Measurements from ENCODE around the gene AFF1. TPM values are rescaled to one million over a fixed set of nuclear protein-coding genes. Genes with fewer than 3 reads are reported as not detected.

AFF1 gene
- total RNA-seq, 4 donors from 2014 or later = 90.1 to 132 (median 101) TPM

DNA sequence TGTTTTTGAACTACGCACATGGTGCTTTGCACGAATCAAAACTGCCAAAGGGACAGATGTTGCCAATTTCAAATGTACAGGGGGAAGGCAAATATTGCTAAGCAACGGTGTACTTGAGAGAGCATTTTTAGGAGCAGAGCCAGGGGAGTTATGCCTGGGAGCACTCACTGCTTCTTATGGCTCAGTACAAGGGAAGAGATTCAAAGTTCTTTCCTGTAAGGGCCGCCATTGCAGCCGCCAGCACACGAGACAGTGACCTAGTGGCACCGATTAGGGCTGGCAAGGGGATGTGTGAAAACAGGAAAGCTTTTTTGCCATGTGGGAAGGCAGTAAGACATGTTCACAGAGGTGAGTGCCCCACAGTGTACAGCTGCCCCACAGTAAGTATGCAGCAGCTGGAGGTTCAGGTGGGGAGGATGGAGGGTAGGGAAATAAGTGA, 133.8 kb downstream of the AFF1 start:
- TF ChIP-seq, protein P1, sequence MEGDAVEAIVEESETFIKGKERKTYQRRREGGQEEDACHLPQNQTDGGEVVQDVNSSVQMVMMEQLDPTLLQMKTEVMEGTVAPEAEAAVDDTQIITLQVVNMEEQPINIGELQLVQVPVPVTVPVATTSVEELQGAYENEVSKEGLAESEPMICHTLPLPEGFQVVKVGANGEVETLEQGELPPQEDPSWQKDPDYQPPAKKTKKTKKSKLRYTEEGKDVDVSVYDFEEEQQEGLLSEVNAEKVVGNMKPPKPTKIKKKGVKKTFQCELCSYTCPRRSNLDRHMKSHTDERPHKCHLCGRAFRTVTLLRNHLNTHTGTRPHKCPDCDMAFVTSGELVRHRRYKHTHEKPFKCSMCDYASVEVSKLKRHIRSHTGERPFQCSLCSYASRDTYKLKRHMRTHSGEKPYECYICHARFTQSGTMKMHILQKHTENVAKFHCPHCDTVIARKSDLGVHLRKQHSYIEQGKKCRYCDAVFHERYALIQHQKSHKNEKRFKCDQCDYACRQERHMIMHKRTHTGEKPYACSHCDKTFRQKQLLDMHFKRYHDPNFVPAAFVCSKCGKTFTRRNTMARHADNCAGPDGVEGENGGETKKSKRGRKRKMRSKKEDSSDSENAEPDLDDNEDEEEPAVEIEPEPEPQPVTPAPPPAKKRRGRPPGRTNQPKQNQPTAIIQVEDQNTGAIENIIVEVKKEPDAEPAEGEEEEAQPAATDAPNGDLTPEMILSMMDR (IDR thresholded peaks at IDR 0.05; ENCODE audit: low read depth) = no peak

DNA sequence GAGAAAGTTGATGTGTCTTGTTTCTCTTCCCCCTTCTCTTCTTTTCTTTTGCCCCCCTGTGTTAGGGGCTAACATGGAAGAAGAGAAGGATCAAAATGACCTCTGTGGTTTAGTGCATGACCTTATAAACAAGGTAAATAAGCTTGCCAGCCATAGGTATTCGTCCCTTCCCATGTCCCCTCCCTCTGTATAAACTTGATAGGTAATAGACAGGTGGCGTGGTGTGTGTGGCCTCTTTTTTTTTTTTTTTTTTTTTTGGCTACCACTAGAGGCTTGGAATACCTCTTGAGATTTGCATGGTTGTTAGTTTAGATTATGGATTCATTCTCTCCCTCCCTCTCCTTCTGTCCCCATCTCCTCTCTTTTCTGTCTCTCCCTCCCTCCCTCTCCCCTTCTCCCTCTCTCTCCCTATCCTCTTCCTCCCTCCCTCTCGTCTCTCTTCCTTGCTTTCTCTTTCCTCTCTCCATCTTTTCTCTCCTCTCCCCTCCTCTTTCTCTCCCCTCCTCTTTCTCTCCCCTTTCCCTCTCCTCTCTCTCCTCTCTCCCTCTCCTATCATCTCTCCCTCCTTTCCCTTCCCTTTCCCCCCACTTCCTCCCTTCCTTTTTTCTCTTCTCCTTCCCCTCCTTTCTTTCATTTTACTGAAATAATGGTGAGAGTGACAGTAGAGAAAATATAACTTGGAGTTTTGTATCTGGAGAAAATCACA, 134.4 kb downstream of the AFF1 start:
- TF ChIP-seq, protein P1 (IDR thresholded peaks at IDR 0.05; ENCODE audit: low read depth) = no peak

DNA sequence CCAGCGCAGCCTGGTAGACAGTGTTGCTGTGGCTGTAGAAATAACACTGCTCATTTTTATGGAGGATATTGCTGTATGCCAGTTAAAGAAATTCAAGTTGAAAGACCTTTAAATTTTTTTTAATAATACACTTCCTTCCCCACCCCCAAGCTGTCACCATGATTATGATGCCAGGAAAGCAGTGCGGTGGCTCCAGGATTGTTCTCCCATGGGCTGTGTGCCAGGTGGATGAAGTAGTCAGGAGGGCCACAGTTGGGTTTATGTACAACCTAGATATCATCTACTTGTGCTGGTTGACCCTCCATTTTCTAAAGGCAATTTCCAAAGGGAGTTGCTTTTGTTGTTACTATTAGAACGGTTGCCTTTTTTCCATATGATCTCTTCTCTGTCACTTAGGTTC, 136.6 kb downstream of the AFF1 start:
- TF ChIP-seq, protein P1 (IDR thresholded peaks at IDR 0.05; ENCODE audit: low read depth) = no peak

DNA sequence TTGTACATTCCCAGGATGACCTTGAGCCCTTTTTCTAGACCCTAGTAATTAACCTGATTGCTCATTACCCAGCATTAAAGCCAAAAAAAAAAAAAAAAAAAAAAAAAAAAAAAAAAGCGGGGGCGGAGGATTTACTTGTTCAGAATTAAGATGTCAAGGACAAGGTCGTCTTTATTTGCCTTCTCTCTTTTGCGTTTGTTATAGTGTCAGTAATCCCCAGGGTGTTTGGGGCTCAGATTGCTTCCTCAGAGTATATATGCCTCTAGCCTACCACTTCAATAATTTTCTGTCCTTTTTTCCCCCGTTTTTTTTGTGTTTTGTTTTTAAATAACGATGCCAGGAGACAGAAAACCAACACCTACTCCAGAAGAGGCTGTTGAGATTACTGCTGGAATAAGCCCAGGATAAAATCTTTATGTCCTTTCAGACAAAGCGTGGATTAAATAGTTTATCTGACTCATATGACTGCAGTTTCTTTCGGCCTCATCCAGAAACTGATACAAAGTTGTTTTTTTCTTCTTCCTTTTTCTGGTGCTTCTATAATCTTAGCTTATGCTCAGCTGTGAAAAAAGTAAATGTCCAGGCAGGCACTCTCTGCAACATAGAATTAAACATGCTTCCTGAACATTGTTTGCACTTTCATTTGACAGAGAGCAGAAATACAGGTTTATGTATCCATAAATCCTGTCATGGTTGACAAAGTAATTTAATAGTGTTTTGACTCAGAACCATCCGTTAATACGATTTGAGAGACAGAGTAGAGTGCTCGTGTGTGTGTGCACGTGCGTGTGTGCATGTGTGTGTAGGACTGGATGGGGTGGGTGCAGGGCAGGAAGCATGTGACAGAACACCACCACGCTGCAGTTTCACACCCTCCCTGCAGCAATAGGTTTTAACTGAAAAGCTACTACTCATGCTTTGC, 138.6 kb downstream of the AFF1 start:
- TF ChIP-seq, protein P1 (IDR thresholded peaks at IDR 0.05; ENCODE audit: low read depth) = no peak

DNA sequence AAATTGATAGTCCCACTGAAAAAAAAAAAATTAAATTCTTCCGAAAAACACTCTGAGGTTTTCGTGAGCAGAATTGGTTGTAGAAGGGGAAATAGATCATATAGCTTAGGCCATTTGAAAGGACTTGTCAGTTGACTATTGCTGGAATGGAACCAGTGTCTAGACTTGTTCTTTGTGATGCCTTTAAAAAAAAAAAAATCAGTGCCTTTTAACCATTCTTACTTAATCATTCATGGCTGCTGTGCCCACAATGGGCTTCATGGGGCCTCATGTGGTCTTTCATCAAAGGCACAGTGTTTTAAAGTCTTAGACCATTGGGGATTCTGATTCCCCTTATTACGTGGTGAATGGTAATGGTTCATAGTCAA, 139.3 kb downstream of the AFF1 start:
- TF ChIP-seq, protein P1 (IDR thresholded peaks at IDR 0.05; ENCODE audit: low read depth) = no peak

DNA sequence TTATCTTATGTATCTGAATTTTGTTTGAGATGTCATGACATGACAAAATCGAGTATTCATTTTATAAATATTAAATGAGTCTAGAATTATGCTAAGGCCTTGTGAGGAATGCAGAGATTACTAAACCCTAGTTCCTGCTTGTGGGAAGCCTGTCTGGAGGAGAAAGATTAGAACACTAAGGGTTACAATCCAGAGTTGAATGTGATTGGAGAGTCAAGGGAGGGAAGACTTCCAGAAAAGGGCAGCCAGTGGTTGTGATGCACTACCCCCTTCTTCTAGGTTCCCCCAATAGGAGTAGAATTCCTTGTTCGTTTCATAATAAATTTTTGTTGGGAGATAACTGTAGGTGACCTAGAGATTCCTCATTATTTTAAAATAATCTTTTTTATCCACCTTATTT, 141.1 kb downstream of the AFF1 start:
- TF ChIP-seq, protein P1 (IDR thresholded peaks at IDR 0.05; ENCODE audit: low read depth) = no peak

DNA sequence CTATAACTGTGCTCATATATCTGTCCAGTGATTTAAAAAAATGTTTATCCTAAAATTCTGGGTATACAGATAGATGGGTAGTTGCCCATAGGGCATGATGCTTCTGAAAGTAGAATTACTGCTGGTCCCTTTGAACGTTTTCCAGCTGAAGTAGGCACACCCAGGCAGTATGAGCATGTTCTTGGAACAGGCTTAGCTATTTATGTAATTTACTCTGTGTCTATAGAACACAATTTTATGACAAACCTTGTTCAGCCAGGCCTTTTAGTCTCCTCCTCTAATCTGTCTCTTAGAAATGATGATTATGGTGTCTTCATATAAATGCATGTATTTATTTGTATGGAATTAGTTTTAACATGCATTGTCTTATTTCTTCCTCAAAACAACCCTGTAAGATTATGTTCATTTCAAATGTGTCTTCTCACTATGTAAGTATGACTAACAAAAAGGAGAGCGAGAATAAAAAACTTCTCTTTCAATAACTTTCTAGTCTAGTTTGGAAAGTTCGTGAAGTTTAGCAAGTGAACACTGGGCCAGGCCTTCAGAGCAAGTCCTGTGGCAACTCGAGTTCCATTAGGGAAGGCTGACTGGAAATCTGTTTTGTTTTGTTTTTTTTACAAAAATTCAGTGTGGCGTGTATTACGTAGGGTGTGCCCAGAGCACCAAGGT, 142.0 kb downstream of the AFF1 start:
- TF ChIP-seq, protein P1 (IDR thresholded peaks at IDR 0.05; ENCODE audit: low read depth) = no peak
